Liver (tissue), 3 donors: ENCODE measurements around the gene DBH.

Experiments used
- CTCF ChIP-seq: fragments of 150-350 bp; IDR thresholded peaks from 2 replicates; pipeline ENCODE4 v1.5.1; 2017; ENCODE audit warnings: improper control_type of control experiment, low read depth, low read length; ENCODE audit not compliant: missing input control
- EGR1 ChIP-seq, 2 donors: IDR thresholded peaks; 2 replicates each; pipeline ENCODE4 v1.6.1; 2016 to 2018; ENCODE audit warnings: antibody characterized with exemption in 2 of 2, low read depth in 2 of 2
- HNF4A ChIP-seq, 2 donors: conservative IDR thresholded peaks; 2 replicates each; pipeline ENCODE4 v1.6.1; 2016; ENCODE audit warnings: antibody characterized with exemption in 2 of 2, mild to moderate bottlenecking in 2 of 2
- HNF4G ChIP-seq: IDR thresholded peaks from 2 replicates; pipeline ENCODE4 v1.6.1; 2016; ENCODE audit warnings: antibody characterized with exemption
- JUND ChIP-seq, 2 donors: IDR thresholded peaks; 2 replicates each; pipeline ENCODE4 v1.6.1; 2016; ENCODE audit warnings: antibody characterized with exemption in 2 of 2
- MAX ChIP-seq: IDR thresholded peaks from 2 replicates; pipeline ENCODE4 v1.6.1; 2016; ENCODE audit warnings: antibody characterized with exemption
- RAD21 ChIP-seq, 2 donors: IDR thresholded peaks; 2 replicates each; pipeline ENCODE4 v1.6.1; 2016; ENCODE audit warnings: antibody characterized with exemption in 2 of 2, mild to moderate bottlenecking in 2 of 2
- TAF1 ChIP-seq: conservative IDR thresholded peaks from 2 replicates; pipeline ENCODE4 v1.6.1; 2016; ENCODE audit warnings: antibody characterized with exemption, mild to moderate bottlenecking
- donor health status: healthy.
- donor health status: healthy.

GRCh38 chr9:133689151-133689763 lies 53.1 kb downstream of the DBH start:
- TF ChIP-seq CTCF = no peak
- TF ChIP-seq HNF4A (conservative IDR thresholded peaks at IDR 0.05) = no peak
- TF ChIP-seq HNF4G = no peak
- TF ChIP-seq JUND (IDR thresholded peaks at IDR 0.05) = no peak
- no peak for TF ChIP-seq MAX
- TF ChIP-seq TAF1 = no peak
- TF ChIP-seq EGR1 (IDR thresholded peaks at IDR 0.05; ENCODE audit: low read depth in 2 of 2) = no peak
- TF ChIP-seq RAD21 (IDR thresholded peaks at IDR 0.05) = no peak
